AG10803 (cell line): ENCODE measurements around the gene TTL.
"Not testable (repeated sequence)": the region's sequence is repeated elsewhere in the genome, so short reads cannot be mapped to it uniquely, and the experiment has no call there.

Experiments
- DNase-seq: peaks from one replicate; pipeline ENCODE4 v3.0.0; 2010; ENCODE audit warnings: low read depth
- H3K4me3 ChIP-seq: 2 replicates; pipeline ENCODE4 v1.5.1; 2011; ENCODE audit warnings: mild to moderate bottlenecking, low read length, control low read depth
- CTCF ChIP-seq: conservative IDR thresholded peaks from 2 replicates; pipeline ENCODE4 v1.5.1; 2011; ENCODE audit warnings: mild to moderate bottlenecking, low read length, control low read depth, inconsistent platforms

TTL gene

GRCh38 chr2:112519506-112519905, 37.5 kb downstream of the TTL start:
- no peak overlapping the region for H3K4me3 ChIP-seq
- TF ChIP-seq CTCF = no peak
- DNase-seq = no peak

GRCh38 chr2:112520234-112520783, 38.4 kb downstream of the TTL start:
- TF ChIP-seq CTCF = no peak
- no peak for DNase-seq
- H3K4me3 ChIP-seq = no peak overlapping the region

- TF ChIP-seq CTCF = no peak
- H3K4me3 ChIP-seq = no peak overlapping the region
- no peak for DNase-seq
These were observed 41.4 kb downstream of the TTL start for GRCh38 chr2:112523291-112523777.

- not testable (repeated sequence) for DNase-seq, H3K4me3 ChIP-seq
These were observed 42.3 kb downstream of the TTL start for GRCh38 chr2:112524276-112524675.

GRCh38 chr2:112528541-112528940, 46.6 kb downstream of the TTL start:
- H3K4me3 ChIP-seq = no peak overlapping the region
- TF ChIP-seq CTCF = no peak
- DNase-seq = no peak

GRCh38 chr2:112529757-112530156, 47.8 kb downstream of the TTL start:
- H3K4me3 ChIP-seq = no peak overlapping the region
- no peak for DNase-seq
- TF ChIP-seq CTCF = no peak

- no peak for TF ChIP-seq CTCF
- no peak for DNase-seq
- no peak overlapping the region for H3K4me3 ChIP-seq
These were observed 48.8 kb downstream of the TTL start for GRCh38 chr2:112530728-112531127.

GRCh38 chr2:112534826-112535225, 52.9 kb downstream of the TTL start:
- no peak for DNase-seq
- no peak overlapping the region for H3K4me3 ChIP-seq
- no peak for TF ChIP-seq CTCF

GRCh38 chr2:112536665-112537064, 54.7 kb downstream of the TTL start:
- DNase-seq, H3K4me3 ChIP-seq: not testable (repeated sequence)
